ENCODE data around the gene RNF157.

RNF157 gene

DNA sequence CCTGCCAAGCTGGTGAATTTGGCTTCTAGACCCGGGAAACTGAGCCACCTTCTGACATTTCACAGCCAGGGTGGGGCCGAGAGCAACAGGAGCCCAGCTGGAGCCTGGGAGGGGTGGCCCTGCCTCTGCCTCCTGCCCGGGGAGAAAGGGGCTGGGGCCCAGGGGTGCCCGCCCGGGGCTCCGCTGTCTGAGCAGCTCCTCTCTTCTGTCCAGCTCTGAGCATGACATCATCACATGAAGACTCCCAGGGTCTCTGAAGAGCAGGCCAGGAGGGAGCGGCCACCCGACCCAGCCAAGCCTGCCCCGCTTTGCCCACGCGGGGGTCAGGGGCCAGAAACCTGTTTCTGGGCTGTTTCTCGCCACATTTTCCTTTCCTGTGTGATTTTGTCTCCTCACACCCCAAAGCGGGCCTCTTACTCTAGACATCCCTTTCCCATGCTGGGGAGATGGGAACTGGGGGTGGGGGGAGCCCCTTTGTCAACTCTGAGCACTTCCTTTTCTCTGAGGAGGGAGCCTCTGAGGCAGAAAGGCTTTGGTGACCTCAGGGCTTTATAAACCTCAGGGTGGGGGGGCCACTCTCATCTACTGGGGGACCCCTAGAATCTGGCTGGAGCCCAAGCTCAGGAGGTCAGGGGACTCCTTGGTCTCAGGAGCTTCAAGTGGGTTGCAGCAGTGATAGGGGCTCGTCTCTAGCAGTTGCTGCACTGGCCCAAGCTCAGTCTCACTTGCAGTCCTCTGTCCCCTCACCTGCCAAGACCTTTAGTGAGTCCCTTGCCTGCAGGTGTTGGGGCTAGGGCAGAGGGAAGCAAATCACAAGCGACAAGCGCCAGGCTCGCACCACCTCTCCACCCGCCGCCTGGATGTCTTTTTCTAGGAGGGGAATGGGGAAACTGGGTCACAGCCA is 32.5 kb upstream of the RNF157 start:
- TF ChIP-seq CTCF (IDR thresholded peaks at IDR 0.05; ENCODE audit: low read depth, low read length) = no peak
- DNase-seq (ENCODE audit: extremely low read depth, low read depth) = no peak

GRCh38 chr17:76271669-76272540 is 31.6 kb upstream of the RNF157 start:
- TF ChIP-seq CTCF (IDR thresholded peaks at IDR 0.05; ENCODE audit: low read depth, low read length) = no peak
- no peak for DNase-seq (ENCODE audit: extremely low read depth, low read depth)

DNA sequence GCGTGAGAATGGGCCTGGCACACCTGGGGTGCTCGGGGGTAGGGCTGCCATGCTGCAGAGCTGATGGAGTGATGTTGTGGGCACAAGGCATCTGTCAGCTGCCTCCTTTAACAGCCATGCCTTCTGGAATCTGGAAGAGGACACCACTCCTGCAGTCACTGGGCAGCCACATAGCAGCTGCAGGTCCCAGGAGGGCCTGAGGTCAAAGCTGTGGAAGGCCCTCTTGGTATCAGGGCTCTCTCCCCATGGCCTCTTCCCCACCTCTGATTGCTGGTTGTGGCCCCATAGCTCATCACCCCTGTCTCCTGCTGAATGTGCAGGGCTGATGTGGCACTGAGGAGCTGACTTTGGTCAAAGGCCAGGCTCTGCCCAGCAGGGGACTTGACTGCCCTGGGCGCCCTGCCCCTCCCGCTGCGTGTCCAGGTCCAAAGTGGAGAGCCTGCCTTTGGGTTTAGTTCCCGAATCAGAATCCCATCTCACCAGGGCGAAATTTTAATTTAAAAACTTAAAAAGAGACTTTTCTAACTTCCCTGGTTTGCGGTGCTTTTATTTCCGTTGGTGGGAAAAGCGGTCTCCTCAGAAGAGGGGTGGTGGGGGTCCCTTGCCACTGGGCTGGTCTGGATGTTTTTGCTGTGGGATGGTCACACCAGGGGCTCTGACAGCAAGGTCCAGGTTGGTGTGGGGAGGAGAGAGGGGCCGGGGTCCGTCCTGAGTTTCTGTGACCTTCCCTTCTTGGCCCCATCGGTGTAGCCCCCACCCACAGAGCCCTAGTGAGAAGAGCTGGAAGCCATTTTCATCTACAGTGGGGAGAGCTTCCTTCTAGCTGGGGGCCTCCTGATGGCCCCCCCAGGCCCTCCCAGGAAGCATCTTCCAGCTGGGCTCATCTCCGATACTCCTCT is 30.7 kb upstream of the RNF157 start:
- DNase-seq (ENCODE audit: extremely low read depth, low read depth) = no peak
- no peak for TF ChIP-seq CTCF (IDR thresholded peaks at IDR 0.05; ENCODE audit: low read depth, low read length)

GRCh38 chr17:76270127-76270592 is 29.9 kb upstream of the RNF157 start:
- no peak for TF ChIP-seq CTCF (IDR thresholded peaks at IDR 0.05; ENCODE audit: low read depth, low read length)

GRCh38 chr17:76268991-76269981 is 29.0 kb upstream of the RNF157 start:
- TF ChIP-seq CTCF (IDR thresholded peaks at IDR 0.05; ENCODE audit: low read depth, low read length) = no peak
- DNase-seq (ENCODE audit: extremely low read depth, low read depth) = no peak

More at GRCh38 chr17:76270127-76270592, 29.9 kb upstream of the RNF157 start:
- DNase-seq (ENCODE audit: extremely low read depth, low read depth) = no peak

Data from AG09319 (cell line).